Left lung (tissue), 8 donors: ENCODE data around the gene BAZ1A. TPM values are rescaled to one million over a fixed set of nuclear protein-coding genes. Genes with fewer than 3 reads are reported as not detected.

Source experiments
- polyA plus RNA-seq, 6 donors: library from polyadenylated mRNA; unstranded; fragments of 120-200 nt; gene quantifications; one replicate each; pipeline ENCODE4 v1.2.1, GENCODE V29; 2013; ENCODE audit not compliant: insufficient read length in 6 of 6
- total RNA-seq, 2 donors: library from RNA; stranded (reverse); fragmentation: NEBNext Ultra II Directional; extraction: Animal tissue kit (Norgen Biotek cat#: 25700); gene quantifications; one replicate each; pipeline ENCODE4 v1.2.1, GENCODE V29; 2021
- donor health status: DM: no; HTN: yes; CAD: no.
- donor health status: DM: no; HTN: no; CAD: no.

BAZ1A gene
- total and polyA plus RNA-seq, 8 donors, result 30.4 to 50.4 (median 33.9) TPM

Other genes starting within 250 kb of the BAZ1A start
- 10 to 100 TPM; 71.3 to 73.6 TPM for gene SNX6, start 245.2 kb downstream of the BAZ1A start, total RNA-seq
- 100 to 1,000 TPM in 5 of 6 donors, 10 to 100 TPM in 1; 96.9 to 123 (median 111) TPM for gene SNX6, start 245.2 kb downstream of the BAZ1A start, polyA plus RNA-seq
- gene CFL2, start 160.8 kb downstream of the BAZ1A start, total RNA-seq, result 10 to 100 TPM; 47.3 to 58.0 TPM
- gene CFL2, start 160.8 kb downstream of the BAZ1A start, polyA plus RNA-seq, result 10 to 100 TPM; 36.9 to 50.5 (median 46.4) TPM
- gene SRP54, start 107.6 kb upstream of the BAZ1A start, total RNA-seq, result 10 to 100 TPM; 47.0 to 52.3 TPM
- 10 to 100 TPM; 65.6 to 85.4 (median 74.5) TPM for gene SRP54, start 107.6 kb upstream of the BAZ1A start, polyA plus RNA-seq
- gene FAM177A1, start 170.9 kb upstream of the BAZ1A start, total RNA-seq, result 100 to 1,000 TPM; 100 to 141 TPM
- gene FAM177A1, start 170.9 kb upstream of the BAZ1A start, polyA plus RNA-seq, result 10 to 100 TPM; 44.2 to 53.1 (median 49.3) TPM
- 10 to 100 TPM; 26.2 to 32.5 TPM for gene PPP2R3C, start 246.6 kb upstream of the BAZ1A start, total RNA-seq
- gene PPP2R3C, start 246.6 kb upstream of the BAZ1A start, polyA plus RNA-seq, result 10 to 100 TPM; 43.6 to 57.1 (median 49.7) TPM
- 10 to 100 TPM; 31.9 to 38.8 TPM for gene PRORP, start 247.2 kb upstream of the BAZ1A start, total RNA-seq
- gene PRORP, start 247.2 kb upstream of the BAZ1A start, polyA plus RNA-seq, result 10 to 100 TPM; 26.7 to 31.4 (median 28.7) TPM